GM21381 (cell line): ENCODE data around the gene TRIM44.
"Not testable (repeated sequence)": the region's sequence is repeated elsewhere in the genome, so short reads cannot be mapped to it uniquely, and the experiment has no call there.

ENCODE experiments used
- ATAC-seq: cut with Tn5 transposase; IDR thresholded peaks from one replicate; pipeline ENCODE4 v1.9.1; 2021; ENCODE audit warnings: mild to moderate bottlenecking, moderate library complexity; ENCODE audit not compliant: unreplicated experiment

TRIM44 gene

DNA sequence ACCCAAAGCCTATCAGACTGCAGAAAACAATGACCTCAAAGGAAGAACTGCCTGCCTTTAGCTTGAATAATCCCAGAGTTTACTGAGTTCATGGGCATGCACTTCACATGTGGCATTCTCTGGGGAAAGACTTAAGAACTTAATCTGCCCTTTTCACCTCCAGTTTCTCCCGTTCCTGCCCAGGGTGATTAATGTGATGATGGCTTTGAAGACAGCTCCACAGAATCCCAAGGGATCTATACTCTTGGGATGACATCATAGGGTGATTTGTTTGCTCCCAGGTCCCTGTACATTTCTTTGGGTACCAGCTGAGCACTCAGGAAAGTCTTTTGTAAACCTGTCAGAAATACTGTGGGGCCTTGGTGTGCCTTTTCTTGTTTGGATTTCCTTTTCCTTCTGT is 30.3 kb upstream of the TRIM44 start:
- no peak for ATAC-seq

DNA sequence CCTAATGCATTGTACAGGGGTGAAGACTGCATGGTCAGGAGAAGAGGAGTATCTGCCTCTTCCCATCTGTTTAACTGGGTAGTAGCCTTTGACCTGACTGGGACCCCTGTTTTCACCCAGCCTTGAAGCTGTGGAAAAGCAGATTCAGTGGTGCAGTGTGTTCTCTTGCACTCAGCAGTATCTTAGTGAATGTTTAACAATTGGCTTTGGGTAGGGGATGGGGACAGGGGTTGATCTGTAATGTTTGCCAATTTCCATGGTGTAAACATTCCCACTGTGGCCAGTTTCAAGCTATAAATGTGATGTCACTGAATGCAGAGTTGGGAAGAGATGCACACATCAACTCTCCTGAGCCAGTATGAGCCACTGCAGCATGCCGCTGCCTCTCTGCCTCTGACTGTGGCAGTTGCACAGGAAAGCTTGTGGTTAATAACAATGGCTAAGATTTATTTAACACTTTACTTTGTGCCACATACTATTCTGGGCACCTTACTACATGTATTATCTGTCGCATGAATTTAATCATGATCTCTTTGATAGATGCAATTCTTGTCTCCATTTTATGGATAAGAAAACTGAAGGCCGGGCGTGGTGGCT is 28.6 kb upstream of the TRIM44 start:
- no peak for ATAC-seq

- ATAC-seq = no peak
Observed at GRCh38 chr11:35635933-35636332, 26.6 kb upstream of the TRIM44 start.

DNA sequence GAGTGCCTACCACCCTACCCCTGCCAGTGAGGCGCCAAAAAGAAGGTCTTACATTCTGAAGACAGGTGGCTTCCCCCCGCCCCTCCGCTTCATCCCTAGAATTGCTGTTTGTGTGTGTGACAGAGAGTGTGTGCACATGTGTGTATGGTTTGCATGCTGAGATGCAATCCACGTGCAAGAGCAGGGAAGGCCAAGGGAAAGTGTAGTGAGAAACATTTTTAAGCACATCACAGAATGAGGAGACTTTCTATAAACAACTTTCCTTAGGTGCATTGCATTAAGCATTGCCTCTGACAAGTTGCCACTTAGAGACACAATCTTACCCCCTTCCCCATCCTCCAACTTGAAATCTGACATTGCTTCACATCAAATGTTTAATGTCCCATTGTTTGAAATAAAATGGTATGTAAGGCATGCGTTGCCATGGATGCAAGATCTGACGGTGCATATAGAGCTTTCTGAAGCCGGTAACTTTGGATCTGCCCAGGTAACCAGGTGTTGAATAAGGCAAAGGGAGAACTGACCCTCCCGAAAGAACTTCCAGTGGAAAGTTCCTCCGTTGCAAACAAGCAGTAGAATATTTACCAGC is 22.9 kb upstream of the TRIM44 start:
- no peak for ATAC-seq

DNA sequence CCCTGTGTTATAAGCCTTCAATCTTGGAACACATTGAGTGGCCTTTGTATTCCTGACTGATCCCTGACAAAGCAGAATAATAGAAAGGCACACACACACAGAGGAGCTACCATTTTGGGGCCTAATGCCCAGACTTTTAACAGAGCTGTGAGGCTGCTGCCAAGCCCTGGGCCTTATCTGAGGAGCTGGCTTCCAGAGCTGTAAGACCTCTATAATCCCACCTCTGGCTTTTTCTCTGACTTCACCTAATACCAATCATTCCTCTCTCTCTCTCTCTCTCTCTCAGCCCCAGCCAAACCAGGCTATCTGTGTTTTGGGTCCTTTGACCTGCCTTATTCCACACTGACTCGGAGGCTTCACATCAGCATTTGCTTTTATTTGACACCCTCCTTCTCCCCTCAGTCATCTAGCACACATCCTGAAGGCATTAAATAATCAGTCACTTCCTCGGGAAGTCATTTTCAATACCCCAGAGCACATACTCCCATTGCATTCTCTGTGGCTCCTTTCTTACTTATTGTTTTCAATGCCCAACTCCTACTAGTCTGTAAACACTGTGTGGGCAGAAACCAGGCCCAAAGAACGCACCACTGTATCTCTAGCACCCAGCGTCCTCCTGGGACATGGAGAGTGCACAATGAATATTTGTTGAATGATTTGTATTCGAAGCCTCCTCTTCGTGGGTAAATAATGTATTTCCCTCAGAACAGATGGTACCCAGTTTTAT is 21.2 kb upstream of the TRIM44 start:
- no peak for ATAC-seq

DNA sequence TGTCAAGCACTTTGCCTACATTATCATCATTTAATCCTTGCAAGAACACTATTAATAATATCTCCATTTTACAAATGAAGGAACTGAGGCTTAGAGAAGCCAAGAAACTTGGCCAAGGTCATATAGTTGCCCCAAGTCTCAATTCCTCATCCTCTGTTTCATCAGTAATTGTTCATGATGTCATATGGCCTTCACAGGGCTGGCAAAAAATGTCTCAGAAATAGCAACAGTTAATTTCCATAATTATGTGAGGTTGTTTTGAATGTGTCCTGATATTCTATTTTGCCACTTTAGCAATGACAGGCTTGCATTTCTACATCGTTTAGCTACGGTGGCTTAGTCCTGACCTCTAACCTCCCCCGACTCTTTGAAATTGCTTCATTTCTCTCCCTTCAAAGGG is 20.6 kb upstream of the TRIM44 start:
- ATAC-seq = no peak

DNA sequence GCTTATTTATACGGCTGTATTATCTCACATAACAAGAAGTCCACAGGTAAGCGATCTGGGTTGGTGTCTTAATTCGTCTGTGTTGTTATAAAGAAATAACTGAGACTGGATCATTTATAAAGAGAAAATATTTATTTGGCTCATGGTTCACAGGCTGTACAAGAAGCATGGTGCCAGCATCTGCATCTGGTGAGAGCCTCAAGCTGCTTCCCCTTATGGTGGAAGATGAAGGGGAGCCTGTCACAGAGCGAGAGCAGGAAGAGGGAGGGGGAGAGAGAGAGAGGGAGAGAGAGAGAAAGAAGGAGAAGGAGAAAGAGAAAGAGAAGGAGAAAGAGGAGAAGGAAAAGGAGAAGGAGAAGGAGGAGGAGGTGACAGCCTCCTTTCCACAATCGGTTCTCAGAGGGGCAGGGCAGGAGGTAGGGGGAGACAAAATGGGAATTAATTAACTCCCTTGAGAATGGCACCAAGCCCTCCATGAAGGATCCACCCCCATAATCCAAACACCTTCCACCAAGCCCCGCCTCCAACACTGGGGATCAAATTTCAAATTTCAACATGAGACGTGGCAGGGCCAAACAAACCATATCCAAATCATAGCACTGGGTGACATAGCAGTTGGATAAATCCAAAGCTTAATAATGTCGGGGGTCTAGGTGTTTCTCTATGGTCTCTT is 15.0 kb upstream of the TRIM44 start:
- ATAC-seq = no peak

DNA sequence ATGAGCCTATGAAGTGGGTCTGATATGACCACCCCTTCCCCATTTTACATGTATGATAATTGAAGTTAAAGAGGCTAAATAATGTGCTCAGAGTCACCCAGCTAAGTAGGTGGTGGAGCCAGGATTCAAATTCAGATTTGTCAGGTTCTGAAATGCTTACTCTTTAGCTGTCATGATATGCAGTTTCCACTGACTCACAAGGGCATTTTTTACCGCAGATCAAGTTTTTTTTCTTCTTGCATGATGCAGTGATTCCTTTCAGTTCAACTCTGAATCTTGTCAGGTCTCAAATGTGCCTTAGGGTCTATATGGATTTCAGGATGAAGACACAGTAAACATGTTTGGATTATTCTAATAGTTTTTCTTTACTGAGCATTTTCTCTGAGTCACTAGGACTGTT is 12.6 kb upstream of the TRIM44 start:
- no peak for ATAC-seq

- ATAC-seq = no peak
Observed at GRCh38 chr11:35650467-35650866, 12.1 kb upstream of the TRIM44 start.

- ATAC-seq = no peak
Observed at GRCh38 chr11:35651263-35651662, 11.3 kb upstream of the TRIM44 start.

DNA sequence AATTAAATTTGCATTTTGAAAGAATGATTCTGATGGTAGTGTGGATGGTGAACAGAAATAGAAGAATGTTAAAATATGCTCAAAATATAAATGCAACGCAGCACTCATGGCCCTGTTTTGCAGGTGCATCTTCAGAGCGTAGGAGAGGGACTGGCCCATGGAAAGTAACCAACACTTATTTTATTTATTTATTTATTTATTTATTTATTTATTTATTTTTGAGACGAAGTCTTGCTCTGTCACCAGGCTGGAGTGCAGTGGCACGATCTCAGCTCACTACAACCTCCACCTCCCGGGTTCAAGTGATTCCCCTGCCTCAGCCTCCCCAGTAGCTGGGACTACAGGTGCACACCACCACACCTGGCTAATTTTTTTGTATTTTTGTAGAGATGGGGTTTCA is 9.8 kb upstream of the TRIM44 start:
- ATAC-seq = not testable (repeated sequence)

- ATAC-seq = no peak
Observed at GRCh38 chr11:35654711-35655110, 7.9 kb upstream of the TRIM44 start.

- no peak for ATAC-seq
Observed at GRCh38 chr11:35655254-35655653, 7.3 kb upstream of the TRIM44 start.

DNA sequence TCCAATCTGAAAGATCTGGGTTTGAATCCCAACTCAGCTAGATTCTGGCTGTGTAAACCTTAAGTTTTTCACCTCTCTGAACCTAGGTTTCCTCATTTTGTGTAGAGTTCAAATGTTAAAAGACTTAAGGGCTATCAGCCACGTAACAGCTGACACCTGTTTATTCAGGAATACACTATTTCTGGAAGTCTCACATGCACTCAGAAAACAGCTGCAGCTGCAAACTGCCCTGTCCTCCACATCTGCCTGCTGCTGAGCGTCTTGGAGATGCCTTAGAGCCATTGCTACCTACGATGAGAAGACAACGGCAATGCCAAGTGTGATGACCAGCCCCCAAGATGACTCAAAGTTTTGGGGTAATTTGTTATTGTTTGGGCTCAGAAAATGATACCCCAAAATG is 6.7 kb upstream of the TRIM44 start:
- ATAC-seq = no peak

- no peak for ATAC-seq
Observed at GRCh38 chr11:35658020-35658948, 4.3 kb upstream of the TRIM44 start.

- no peak for ATAC-seq
Observed at GRCh38 chr11:35661534-35661933, 1.0 kb upstream of the TRIM44 start.

GRCh38 chr11:35662061-35662648 is 420 bp upstream of the TRIM44 start:
- ATAC-seq = peak; percentile 35

- no peak for ATAC-seq
Observed at GRCh38 chr11:35663408-35663702, 780 bp downstream of the TRIM44 start.

DNA sequence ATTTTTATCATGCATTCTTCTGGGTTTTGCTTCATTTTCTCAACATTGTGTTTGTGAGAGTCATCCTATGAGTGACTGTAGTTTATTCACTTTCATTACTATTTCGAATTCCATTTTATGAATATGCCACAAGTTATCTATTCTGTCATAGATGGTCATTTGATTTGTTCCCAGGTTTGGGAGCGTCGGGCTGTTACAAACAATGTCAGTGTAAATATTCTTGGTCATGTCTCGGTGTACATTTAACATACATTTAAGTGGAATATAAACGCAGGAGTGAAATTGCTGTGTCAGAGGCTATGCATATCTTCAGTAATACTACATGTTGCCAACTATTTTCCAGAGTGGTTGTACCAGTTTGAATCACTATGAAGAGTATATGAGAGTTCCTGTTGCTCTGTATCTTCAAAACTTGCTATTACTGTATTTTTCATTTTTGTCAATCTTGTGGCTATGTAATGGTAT is 2.4 kb downstream of the TRIM44 start:
- ATAC-seq = no peak

- no peak for ATAC-seq
Observed at GRCh38 chr11:35667257-35667656, 4.7 kb downstream of the TRIM44 start.

GRCh38 chr11:35668350-35668749 is 5.8 kb downstream of the TRIM44 start:
- ATAC-seq = not testable (repeated sequence)
